H1 (cell line): Measurements from ENCODE around the gene PACSIN2. TPM values are rescaled to one million over a fixed set of nuclear protein-coding genes. Genes with fewer than 3 reads are reported as not detected.

Experiments
- CTCF ChIA-PET: fragments of 300-600 bp; sonication (Branson Sonifier 250); formaldehyde crosslinking; loops from one replicate; lab custom pipeline; 2021; ENCODE audit not compliant: partially characterized antibody; lab: Charles Lee
- POLR2A ChIA-PET: fragments of 300-600 bp; sonication (Branson Sonifier 250); formaldehyde crosslinking; loops from one replicate; lab custom pipeline; 2021; ENCODE audit warnings: inconsistent platforms; ENCODE audit not compliant: partially characterized antibody; lab: Charles Lee
- DNase-seq, 2 experiments: peaks; one replicate each; pipeline versions ENCODE4 v3.0.0 to v3.0.0-alpha.2; 2010 to 2022; ENCODE audit warnings: low spot score in 2 of 2, low read depth in 1 of 2, mixed read lengths in 1 of 2
- FAIRE-seq: peaks from 2 replicates; lab custom pipeline; 2011; peaks lifted over from hg19 to GRCh38; lab: Jason Lieb, UNC
- H2AFZ ChIP-seq: 2 replicates; pipeline ENCODE4 v1.8.1; 2012; ENCODE audit warnings: low read length, inconsistent platforms
- H2AK5ac ChIP-seq: 2 replicates; pipeline ENCODE4 v1.6.1; 2013; ENCODE audit warnings: low read depth, low read length
- H2BK120ac ChIP-seq: replicated peaks from 2 replicates; pipeline ENCODE3; 2013; ENCODE audit warnings: low read depth, low read length, inconsistent platforms
- H2BK12ac ChIP-seq: 2 replicates; pipeline ENCODE4 v1.6.1; 2013; ENCODE audit warnings: low read depth, low read length
- H2BK15ac ChIP-seq: 2 replicates; pipeline ENCODE4 v1.6.1; 2013; ENCODE audit warnings: low read length
- H2BK20ac ChIP-seq: 2 replicates; pipeline ENCODE4 v1.6.1; 2013; ENCODE audit warnings: low read length
- H2BK5ac ChIP-seq: 2 replicates; pipeline ENCODE4 v1.6.1; 2013; ENCODE audit warnings: low read depth, low read length
- H3K14ac ChIP-seq: 2 replicates; pipeline ENCODE4 v1.6.1; 2013; ENCODE audit warnings: inconsistent platforms; ENCODE audit not compliant: insufficient read length
- H3K18ac ChIP-seq: 2 replicates; pipeline ENCODE4 v1.6.1; 2013; ENCODE audit warnings: low read length; ENCODE audit errors: extremely low read depth
- H3K23ac ChIP-seq: 2 replicates; pipeline ENCODE4 v1.6.1; 2013; ENCODE audit warnings: inconsistent platforms; ENCODE audit not compliant: insufficient read length
- H3K23me2 ChIP-seq: 2 replicates; pipeline ENCODE4 v1.6.1; 2013; ENCODE audit warnings: low read depth, low read length
- H3K27ac ChIP-seq: 2 replicates; pipeline ENCODE4 v1.6.1; 2011; ENCODE audit warnings: low read depth, low read length, inconsistent platforms
- H3K27me3 ChIP-seq, 4 experiments: replicated peaks in 1 of 4; 1 replicate in 1 of 4; 2 replicates in 3 of 4; pipeline versions ENCODE4 v1.6.1 to v1.8.1; 2011 to 2013; ENCODE audit warnings: low read length in 3 of 4, mild to moderate bottlenecking in 3 of 4, inconsistent platforms in 2 of 4, mixed read lengths in 2 of 4, moderate library complexity in 1 of 4; ENCODE audit not compliant: control insufficient read depth in 3 of 4, insufficient read depth in 3 of 4; ENCODE audit errors: extremely low read depth in 1 of 4
- H3K36me3 ChIP-seq, 4 experiments: 2 replicates each; pipeline versions ENCODE4 v1.6.1 to v1.8.1; 2011 to 2013; ENCODE audit warnings: mild to moderate bottlenecking in 4 of 4, low read length in 3 of 4, moderate library complexity in 2 of 4, control low read depth in 1 of 4, inconsistent platforms in 1 of 4; ENCODE audit not compliant: insufficient read depth in 4 of 4, control insufficient read depth in 2 of 4
- H3K4ac ChIP-seq: replicated peaks from 2 replicates; pipeline ENCODE3; 2013; ENCODE audit warnings: low read length, low read depth, mixed read lengths, inconsistent platforms; ENCODE audit not compliant: insufficient read length
- H3K4me1 ChIP-seq, 4 experiments: replicated peaks in 1 of 4; 1 replicate in 1 of 4; 2 replicates in 3 of 4; pipeline versions ENCODE4 v1.6.1 to v1.8.1; 2011 to 2013; ENCODE audit warnings: low read length in 3 of 4, inconsistent platforms in 2 of 4, mixed read lengths in 1 of 4; ENCODE audit not compliant: insufficient read depth in 4 of 4, control insufficient read depth in 3 of 4
- H3K4me2 ChIP-seq, 2 experiments: 2 replicates each; pipeline versions ENCODE4 v1.6.1 to v1.8.1; 2011 to 2013; ENCODE audit warnings: low read depth in 2 of 2, low read length in 2 of 2, control low read depth in 1 of 2, inconsistent platforms in 1 of 2, mild to moderate bottlenecking in 1 of 2; ENCODE audit not compliant: insufficient read depth in 1 of 2
- H3K4me3 ChIP-seq, 4 experiments: fragments of 200-600, 300-600 bp in 1 of 4; sonication (generic), shearing (Covaris generic), sonication (Bioruptor Twin) in 1 of 4; 2 replicates each; pipeline versions ENCODE4 v1.5.1 to v1.8.1; 2011 to 2016; ENCODE audit warnings: low read length in 4 of 4, low read depth in 3 of 4, control low read depth in 2 of 4, inconsistent platforms in 2 of 4, mild to moderate bottlenecking in 2 of 4, mixed read lengths in 1 of 4, moderate library complexity in 1 of 4; ENCODE audit not compliant: insufficient read depth in 2 of 4; ENCODE audit errors: extremely low read depth in 1 of 4
- H3K56ac ChIP-seq: replicated peaks from 2 replicates; pipeline ENCODE3; 2013; ENCODE audit warnings: low read depth, mild to moderate bottlenecking, mixed read lengths, low read length, inconsistent platforms; ENCODE audit not compliant: insufficient read length
- H3K79me1 ChIP-seq: 2 replicates; pipeline ENCODE4 v1.6.1; 2013; ENCODE audit warnings: low read depth, low read length, control low read depth
- H3K79me2 ChIP-seq, 2 experiments: 2 replicates each; pipeline versions ENCODE4 v1.6.1 to v1.8.1; 2012 to 2013; ENCODE audit warnings: low read length in 2 of 2, mild to moderate bottlenecking in 2 of 2, inconsistent platforms in 1 of 2; ENCODE audit not compliant: insufficient read depth in 2 of 2, control insufficient read depth in 1 of 2
- H3K9ac ChIP-seq, 4 experiments: replicated peaks in 1 of 4; 1 replicate in 1 of 4; 2 replicates in 3 of 4; pipeline versions ENCODE4 v1.6.1 to v1.8.1; 2011 to 2013; ENCODE audit warnings: low read depth in 3 of 4, low read length in 3 of 4, control low read depth in 2 of 4, mild to moderate bottlenecking in 2 of 4, moderate library complexity in 2 of 4, inconsistent platforms in 1 of 4; ENCODE audit errors: extremely low read depth in 1 of 4
- H3K9me3 ChIP-seq, 2 experiments: 2 replicates each; pipeline versions ENCODE4 v1.6.1 to v1.8.1; 2012 to 2013; ENCODE audit warnings: mild to moderate bottlenecking in 2 of 2, moderate library complexity in 2 of 2, control low read depth in 1 of 2, inconsistent platforms in 1 of 2, low read depth in 1 of 2, low read length in 1 of 2, mixed read lengths in 1 of 2; ENCODE audit not compliant: insufficient read depth in 2 of 2
- H4K20me1 ChIP-seq, 2 experiments: replicated peaks in 1 of 2; 2 replicates each; pipeline versions ENCODE3 to v1.8.1; 2011 to 2013; ENCODE audit warnings: inconsistent platforms in 2 of 2, low read length in 2 of 2, mild to moderate bottlenecking in 1 of 2; ENCODE audit not compliant: insufficient read depth in 2 of 2, control insufficient read depth in 1 of 2
- H4K5ac ChIP-seq: 2 replicates; pipeline ENCODE4 v1.6.1; 2013; ENCODE audit warnings: low read length, low read depth, mixed read lengths, inconsistent platforms; ENCODE audit not compliant: insufficient read length
- H4K8ac ChIP-seq: 2 replicates; pipeline ENCODE4 v1.8.0; 2013; ENCODE audit warnings: mild to moderate bottlenecking, moderate library complexity, low read length, inconsistent platforms; ENCODE audit not compliant: insufficient read depth; ENCODE audit errors: extremely low read depth
- H4K91ac ChIP-seq: replicated peaks from 2 replicates; pipeline ENCODE3; 2013; ENCODE audit warnings: low read length, mixed read lengths, inconsistent platforms; ENCODE audit not compliant: insufficient read length
- BCL11A ChIP-seq, 2 experiments: IDR thresholded peaks; one replicate each; pipeline ENCODE4 v1.6.1; 2011; ENCODE audit warnings: low read depth in 2 of 2, low read length in 2 of 2, mild to moderate bottlenecking in 2 of 2
- CEBPB ChIP-seq: IDR thresholded peaks from 2 replicates; pipeline ENCODE4 v1.6.1; 2012; ENCODE audit warnings: low read depth, low read length
- GABPA ChIP-seq: IDR thresholded peaks from 2 replicates; pipeline ENCODE4 v1.6.1; 2011; ENCODE audit warnings: mild to moderate bottlenecking, low read length, moderate library complexity, borderline replicate concordance; ENCODE audit not compliant: insufficient read depth
- HDAC2 ChIP-seq, 2 experiments: fragments of 300-600 bp in 1 of 2; sonication (generic) in 1 of 2; IDR thresholded peaks; 2 replicates each; pipeline ENCODE4 v1.6.1; 2011 to 2012; ENCODE audit warnings: low read depth in 2 of 2, low read length in 2 of 2, mild to moderate bottlenecking in 2 of 2, moderate library complexity in 2 of 2, borderline replicate concordance in 1 of 2, inconsistent platforms in 1 of 2
- HDAC6 ChIP-seq: IDR thresholded peaks from one replicate; pipeline ENCODE4 v1.7.1; 2012; ENCODE audit warnings: low read depth, mild to moderate bottlenecking, inconsistent platforms, low read length, moderate library complexity
- KDM4A ChIP-seq: IDR thresholded peaks from one replicate; pipeline ENCODE4 v1.7.1; 2012; ENCODE audit warnings: low read depth, mild to moderate bottlenecking, moderate library complexity, low read length, inconsistent platforms; ENCODE audit not compliant: severe bottlenecking
- NRF1 ChIP-seq: IDR thresholded peaks from 2 replicates; pipeline ENCODE4 v1.6.1; 2011; ENCODE audit warnings: mild to moderate bottlenecking, low read depth, low read length, improper control_type of control experiment
- PHF8 ChIP-seq: fragments of 200-600 bp; sonication (generic); conservative IDR thresholded peaks from 2 replicates; pipeline ENCODE4 v1.7.1; 2012; ENCODE audit warnings: low read depth, mild to moderate bottlenecking, inconsistent platforms, low read length, moderate library complexity
- RBBP5 ChIP-seq: IDR thresholded peaks from 2 replicates; pipeline ENCODE4 v1.7.1; 2012; ENCODE audit warnings: low read depth, mild to moderate bottlenecking, inconsistent platforms, low read length, moderate library complexity, borderline replicate concordance
- RFX5 ChIP-seq: IDR thresholded peaks from 2 replicates; pipeline ENCODE4 v1.6.1; 2011; ENCODE audit warnings: low read depth, low read length, improper control_type of control experiment, borderline replicate concordance
- SP1 ChIP-seq: IDR thresholded peaks from 2 replicates; pipeline ENCODE4 v1.6.1; 2011; ENCODE audit warnings: low read depth, low read length
- ZNF274 ChIP-seq: IDR thresholded peaks from 2 replicates; pipeline ENCODE4 v1.7.0; 2012; ENCODE audit warnings: low read length, borderline replicate concordance; ENCODE audit errors: extremely low read depth
- WGBS, 2 experiments: shearing (Covaris generic) in 1 of 2; methylation state at CpG; one replicate each; pipeline versions ENCODE4 v1.1.6 to v1.1.7; 2013 to 2015; ENCODE audit warnings: low lambda C conversion rate in 2 of 2, mixed read lengths in 2 of 2, inconsistent platforms in 1 of 2, low coverage in 1 of 2, missing lambda C conversion rate in 1 of 2; ENCODE audit not compliant: insufficient replicate concordance in 2 of 2, insufficient coverage in 1 of 2, insufficient read length in 1 of 2; ENCODE audit errors: extremely low coverage in 1 of 2, missing lambda C conversion rate in 1 of 2; 5-methylcytosine and 5-hydroxymethylcytosine counted together
- polyA plus RNA-seq, 7 experiments: library from polyadenylated mRNA; depleted of rRNA in 3 of 7; stranded (reverse) in 5 of 7; unstranded in 2 of 7; fragments of >200 nt in 5 of 7; fragments of 200-250 nt in 2 of 7; gene quantifications; 1 replicate in 5 of 7; 2 replicates in 1 of 7; 4 replicates in 1 of 7; pipeline versions ENCODE4 v1.2.1 to v1.2.3, GENCODE V29; 2011 to 2013; ENCODE audit warnings: missing spikeins in 2 of 7, mixed read lengths in 2 of 7
- total RNA-seq: library from RNA; stranded (reverse); fragmentation: NEBNext Ultra II Directional; extraction: Animal tissue kit (Norgen Biotek cat#: 25700); gene quantifications from 2 replicates; pipeline ENCODE4 v1.2.1, GENCODE V29; 2021

Gene PACSIN2
- total and polyA plus RNA-seq, 2 of the 8 experiments (the other 6 are each of a cell fraction or from before 2014, with no cell fraction given), result 44.8 to 64.2 TPM

DNA sequence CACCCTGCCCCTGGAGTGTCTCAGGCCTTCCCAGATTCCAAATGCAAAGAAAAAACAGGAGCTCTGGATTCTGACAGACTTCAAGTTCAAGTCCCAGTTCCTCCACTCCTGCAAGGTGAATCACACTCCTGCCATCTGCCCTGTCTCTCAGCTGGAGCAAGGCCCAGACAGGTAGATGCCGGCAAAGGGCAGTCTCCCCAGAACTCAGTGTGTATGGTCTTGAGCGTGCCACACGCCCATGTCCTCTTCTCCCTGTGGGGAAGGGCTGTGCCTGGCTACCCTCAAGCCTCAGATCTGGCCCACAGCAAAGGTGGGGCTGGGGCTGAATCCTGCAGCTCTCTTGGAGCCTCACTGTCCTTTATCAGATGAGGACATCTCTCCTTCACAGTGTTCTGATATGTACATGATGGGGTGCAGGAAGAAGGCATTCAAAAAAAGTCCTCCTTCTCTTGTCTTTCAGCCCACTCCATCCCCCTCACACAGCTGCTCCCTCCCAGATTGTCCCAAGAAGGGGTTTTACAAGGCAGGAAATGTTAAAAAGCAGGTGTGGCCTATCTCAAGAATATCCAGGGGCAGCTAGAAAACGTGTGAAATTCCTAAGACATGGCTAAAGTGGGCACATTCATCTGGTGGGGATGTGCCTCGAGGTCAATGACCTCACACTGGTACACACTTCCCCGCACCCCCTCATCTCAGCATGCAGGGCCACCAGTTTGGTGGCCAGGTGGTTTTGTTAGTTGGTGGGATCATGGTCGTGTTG lies 130.2 kb downstream of the PACSIN2 start:
- H3K27me3 ChIP-seq, result no peaks in the 10 kb centered on the region
- no peak overlapping the region for H3K4me2 ChIP-seq
- FAIRE-seq (no peak), DNase-seq (no peak)
- H3K9ac ChIP-seq, result no peak overlapping the region
- no peak overlapping the region for H3K23ac ChIP-seq
- no peak overlapping the region for H2BK12ac ChIP-seq
- 80% methylated on average over 7 of the region's 7 CpGs; no CpG with 5 or more reads in 1 of the 2 experiments for WGBS, 2 experiments
- no peak overlapping the region for H2BK15ac ChIP-seq
- peaks cover 5 to 18% (median 17%) of the 10 kb centered on the region in 4 experiments; a peak in 7 of 8 replicates for H3K36me3 ChIP-seq
- POLR2A ChIA-PET, result interaction anchor here (1.1 kb wide), 1 partner anchor 18 kb away, joined by 3 read pairs; no protein-coding TSS in a partner anchor
- H3K79me1 ChIP-seq, result no peaks in the 10 kb centered on the region; the same call in 1 of the 2 replicates
- H2BK120ac ChIP-seq, result no peak overlapping the region
- no peak overlapping the region for H3K4ac ChIP-seq
- H3K4me1 ChIP-seq, result peaks cover 0 to 7% (median 4%) of the 10 kb centered on the region in 4 experiments; a peak in 6 of 7 replicates
- no peak overlapping the region for H2AFZ ChIP-seq
- no peak overlapping the region for H3K18ac ChIP-seq
- no peak overlapping the region for H4K5ac ChIP-seq
- no peak overlapping the region for H4K91ac ChIP-seq
- H3K9me3 ChIP-seq, result no peaks in the 10 kb centered on the region
- H3K14ac ChIP-seq, result no peak overlapping the region
- CTCF ChIA-PET, result interaction anchor here (0.9 to 2.8 kb wide), 10 partner anchors 8 to 174 kb away, joined by 3 to 9 read pairs (median 4); no protein-coding TSS in a partner anchor
- no peak overlapping the region for H2BK20ac ChIP-seq
- H4K20me1 ChIP-seq, result peaks cover 8 to 10% of the 10 kb centered on the region in 2 experiments
- no peak overlapping the region for H4K8ac ChIP-seq
- H3K4me3 ChIP-seq, result no peak overlapping the region
- H3K56ac ChIP-seq, result no peak overlapping the region
- H2BK5ac ChIP-seq, result no peak overlapping the region
- no peak overlapping the region for H2AK5ac ChIP-seq
- H3K79me2 ChIP-seq, result no peaks in the 10 kb centered on the region
- no peaks in the 10 kb centered on the region; the same call in 1 of the 2 replicates for H3K23me2 ChIP-seq
- no peak overlapping the region for H3K27ac ChIP-seq
- TF ChIP-seq RFX5, result no peak
- no peak for TF ChIP-seq HDAC2 (IDR thresholded peaks at IDR 0.05; ENCODE audit: borderline replicate concordance in 1 of 2, low read depth in 2 of 2, low read length in 2 of 2)
- TF ChIP-seq HDAC6, result no peak
- no peak for TF ChIP-seq PHF8
- TF ChIP-seq CEBPB, result no peak
- TF ChIP-seq KDM4A, result no peak
- TF ChIP-seq GABPA, result no peak
- no peak for TF ChIP-seq BCL11A (IDR thresholded peaks at IDR 0.05; ENCODE audit: low read depth in 2 of 2, low read length in 2 of 2)
- TF ChIP-seq SP1, result no peak
- no peak for TF ChIP-seq ZNF274
- TF ChIP-seq NRF1, result no peak
- TF ChIP-seq RBBP5, result no peak
